HS-27A (cell line): ENCODE data around the gene MCOLN3.
"Not testable (repeated sequence)": the region's sequence is repeated elsewhere in the genome, so short reads cannot be mapped to it uniquely, and the experiment has no call there.

Experiments used
- DNase-seq: peaks from one replicate; pipeline ENCODE4 v3.0.0-alpha.2; 2012; ENCODE audit warnings: low read depth, missing footprints

MCOLN3 gene

GRCh38 chr1:84991097-84991920, 57.0 kb downstream of the MCOLN3 start:
- no peak for DNase-seq

- no peak for DNase-seq
Measured at GRCh38 chr1:84988588-84988987, 59.7 kb downstream of the MCOLN3 start.

GRCh38 chr1:84986561-84986960, 61.7 kb downstream of the MCOLN3 start:
- DNase-seq: not testable (repeated sequence)

GRCh38 chr1:84985365-84985764, 62.9 kb downstream of the MCOLN3 start:
- no peak for DNase-seq

GRCh38 chr1:84982395-84982794, 65.9 kb downstream of the MCOLN3 start:
- no peak for DNase-seq

- no peak for DNase-seq
Measured at GRCh38 chr1:84975035-84975434, 73.3 kb downstream of the MCOLN3 start.

GRCh38 chr1:84973498-84974334, 74.6 kb downstream of the MCOLN3 start:
- no peak for DNase-seq

- DNase-seq: no peak
Measured at GRCh38 chr1:84972377-84972987, 75.8 kb downstream of the MCOLN3 start.

GRCh38 chr1:84971957-84972356, 76.3 kb downstream of the MCOLN3 start:
- no peak for DNase-seq

- no peak for DNase-seq
Measured at GRCh38 chr1:84969489-84970250, 78.6 kb downstream of the MCOLN3 start.

- no peak for DNase-seq
Measured at GRCh38 chr1:84968865-84969264, 79.4 kb downstream of the MCOLN3 start.

GRCh38 chr1:84968101-84968500, 80.2 kb downstream of the MCOLN3 start:
- DNase-seq: no peak
